HepG2 (cell line): ENCODE results near the gene CDT1. TPM values are rescaled to one million over a fixed set of nuclear protein-coding genes. Genes with fewer than 3 reads are reported as not detected.

Experiments used
- AKAP8 ChIP-seq: sonication (generic); formaldehyde crosslinking; IDR thresholded peaks from 2 replicates; pipeline ENCODE4 v1.5.1; 2020; ENCODE audit warnings: mild to moderate bottlenecking, missing genetic modification reagents
- ARID4A ChIP-seq: sonication (generic); formaldehyde crosslinking; IDR thresholded peaks from 2 replicates; pipeline ENCODE4 v1.5.0; 2020; ENCODE audit warnings: mild to moderate bottlenecking, missing genetic modification reagents, borderline replicate concordance
- ASH2L ChIP-seq: fragments of 300-600, 200-600 bp; sonication (generic); IDR thresholded peaks from 2 replicates; pipeline ENCODE4 v1.7.0; 2017; ENCODE audit warnings: low read depth, mild to moderate bottlenecking, moderate library complexity, mixed read lengths, low read length; ENCODE audit not compliant: insufficient read length
- FOXC1 ChIP-seq: sonication (generic); formaldehyde crosslinking; IDR thresholded peaks from 2 replicates; pipeline ENCODE4 v1.8.0; 2022; ENCODE audit warnings: mild to moderate bottlenecking, missing genetic modification reagents, borderline replicate concordance
- GABPB1 ChIP-seq: IDR thresholded peaks from 2 replicates; pipeline ENCODE4 v1.6.1; 2016; ENCODE audit warnings: mild to moderate bottlenecking, missing genetic modification reagents, moderate library complexity, missing compliant biosample characterization
- HNRNPL ChIP-seq: fragments of 200-400 bp; formaldehyde crosslinking; IDR thresholded peaks from 2 replicates; pipeline ENCODE4 v1.6.1; 2017; ENCODE audit warnings: mild to moderate bottlenecking, low read depth, low read length
- MAFG ChIP-seq: sonication (generic); formaldehyde crosslinking; IDR thresholded peaks from 2 replicates; pipeline ENCODE4 v1.5.1; 2020; ENCODE audit warnings: mild to moderate bottlenecking, missing genetic modification reagents
- MBD4 ChIP-seq: IDR thresholded peaks from 2 replicates; pipeline ENCODE4 v1.6.1; 2012; ENCODE audit warnings: low read length, inconsistent platforms, borderline replicate concordance
- NFE2L1 ChIP-seq: sonication (generic); formaldehyde crosslinking; IDR thresholded peaks from 2 replicates; pipeline ENCODE4 v1.4.0; 2020; ENCODE audit warnings: missing genetic modification reagents, mild to moderate bottlenecking, borderline replicate concordance
- SOX6 ChIP-seq, 2 experiments: fragments of 450-650 bp in 1 of 2; sonication (generic) in 1 of 2; formaldehyde crosslinking in 1 of 2; IDR thresholded peaks; 2 replicates each; pipeline versions ENCODE4 v1.4.0 to v1.6.1; 2017 to 2020; ENCODE audit warnings: antibody characterized with exemption in 1 of 2, mild to moderate bottlenecking in 1 of 2, missing genetic modification reagents in 1 of 2
- ZBTB7A ChIP-seq: sonication (generic); formaldehyde crosslinking; IDR thresholded peaks from 2 replicates; pipeline ENCODE4 v1.8.0; 2022; ENCODE audit warnings: mild to moderate bottlenecking, missing genetic modification reagents
- ZFY ChIP-seq: sonication (generic); formaldehyde crosslinking; IDR thresholded peaks from 2 replicates; pipeline ENCODE4 v1.4.0; 2020; ENCODE audit warnings: missing genetic modification reagents
- ZNF230 ChIP-seq: sonication (generic); formaldehyde crosslinking; IDR thresholded peaks from 2 replicates; pipeline ENCODE4 v1.4.0; 2020; ENCODE audit warnings: mild to moderate bottlenecking, missing genetic modification reagents
- ZNF235 ChIP-seq: sonication (generic); formaldehyde crosslinking; IDR thresholded peaks from 2 replicates; pipeline ENCODE4 v1.8.1; 2023; ENCODE audit warnings: mild to moderate bottlenecking, missing genetic modification reagents, borderline replicate concordance
- ZNF354B ChIP-seq: sonication (generic); formaldehyde crosslinking; IDR thresholded peaks from 2 replicates; pipeline ENCODE4 v1.8.0; 2022; ENCODE audit warnings: mild to moderate bottlenecking, missing genetic modification reagents
- polyA plus RNA-seq, 8 experiments: library from polyadenylated mRNA; depleted of rRNA in 3 of 8; stranded (reverse) in 7 of 8; unstranded in 1 of 8; fragments of >200 nt; fragmentation: Illumina TruSeq in 4 of 8; extraction: Trizol in 4 of 8; gene quantifications; 2 replicates each; pipeline versions ENCODE4 v1.2.1 to v1.2.3, GENCODE V29; 2011 to 2016; ENCODE audit warnings: low read depth in 4 of 8, missing spikeins in 1 of 8, mixed read lengths in 1 of 8; ENCODE audit not compliant: insufficient read depth in 1 of 8
- total RNA-seq, 5 experiments: library from RNA; depleted of rRNA; stranded (reverse); fragments of >200 nt; fragmentation: Illumina TruSeq; extraction: Trizol; gene quantifications; 2 replicates each; pipeline ENCODE4 v1.2.3, GENCODE V29; 2016; ENCODE audit warnings: low read depth in 1 of 5
- TF ChIP-seq, protein P1 (sequence below): sonication (generic); formaldehyde crosslinking; IDR thresholded peaks from 2 replicates; pipeline ENCODE4 v1.5.0; 2020; ENCODE audit warnings: mild to moderate bottlenecking, missing genetic modification reagents, borderline replicate concordance

The CDT1 gene
- total and polyA plus RNA-seq, 2 of the 13 experiments (the other 11 are each of a cell fraction or from before 2014, with no cell fraction given) = 23.1 to 23.8 TPM

GRCh38 chr16:88807142-88807625 lies 3.6 kb downstream of the CDT1 start (continued):
- TF ChIP-seq, protein P1, sequence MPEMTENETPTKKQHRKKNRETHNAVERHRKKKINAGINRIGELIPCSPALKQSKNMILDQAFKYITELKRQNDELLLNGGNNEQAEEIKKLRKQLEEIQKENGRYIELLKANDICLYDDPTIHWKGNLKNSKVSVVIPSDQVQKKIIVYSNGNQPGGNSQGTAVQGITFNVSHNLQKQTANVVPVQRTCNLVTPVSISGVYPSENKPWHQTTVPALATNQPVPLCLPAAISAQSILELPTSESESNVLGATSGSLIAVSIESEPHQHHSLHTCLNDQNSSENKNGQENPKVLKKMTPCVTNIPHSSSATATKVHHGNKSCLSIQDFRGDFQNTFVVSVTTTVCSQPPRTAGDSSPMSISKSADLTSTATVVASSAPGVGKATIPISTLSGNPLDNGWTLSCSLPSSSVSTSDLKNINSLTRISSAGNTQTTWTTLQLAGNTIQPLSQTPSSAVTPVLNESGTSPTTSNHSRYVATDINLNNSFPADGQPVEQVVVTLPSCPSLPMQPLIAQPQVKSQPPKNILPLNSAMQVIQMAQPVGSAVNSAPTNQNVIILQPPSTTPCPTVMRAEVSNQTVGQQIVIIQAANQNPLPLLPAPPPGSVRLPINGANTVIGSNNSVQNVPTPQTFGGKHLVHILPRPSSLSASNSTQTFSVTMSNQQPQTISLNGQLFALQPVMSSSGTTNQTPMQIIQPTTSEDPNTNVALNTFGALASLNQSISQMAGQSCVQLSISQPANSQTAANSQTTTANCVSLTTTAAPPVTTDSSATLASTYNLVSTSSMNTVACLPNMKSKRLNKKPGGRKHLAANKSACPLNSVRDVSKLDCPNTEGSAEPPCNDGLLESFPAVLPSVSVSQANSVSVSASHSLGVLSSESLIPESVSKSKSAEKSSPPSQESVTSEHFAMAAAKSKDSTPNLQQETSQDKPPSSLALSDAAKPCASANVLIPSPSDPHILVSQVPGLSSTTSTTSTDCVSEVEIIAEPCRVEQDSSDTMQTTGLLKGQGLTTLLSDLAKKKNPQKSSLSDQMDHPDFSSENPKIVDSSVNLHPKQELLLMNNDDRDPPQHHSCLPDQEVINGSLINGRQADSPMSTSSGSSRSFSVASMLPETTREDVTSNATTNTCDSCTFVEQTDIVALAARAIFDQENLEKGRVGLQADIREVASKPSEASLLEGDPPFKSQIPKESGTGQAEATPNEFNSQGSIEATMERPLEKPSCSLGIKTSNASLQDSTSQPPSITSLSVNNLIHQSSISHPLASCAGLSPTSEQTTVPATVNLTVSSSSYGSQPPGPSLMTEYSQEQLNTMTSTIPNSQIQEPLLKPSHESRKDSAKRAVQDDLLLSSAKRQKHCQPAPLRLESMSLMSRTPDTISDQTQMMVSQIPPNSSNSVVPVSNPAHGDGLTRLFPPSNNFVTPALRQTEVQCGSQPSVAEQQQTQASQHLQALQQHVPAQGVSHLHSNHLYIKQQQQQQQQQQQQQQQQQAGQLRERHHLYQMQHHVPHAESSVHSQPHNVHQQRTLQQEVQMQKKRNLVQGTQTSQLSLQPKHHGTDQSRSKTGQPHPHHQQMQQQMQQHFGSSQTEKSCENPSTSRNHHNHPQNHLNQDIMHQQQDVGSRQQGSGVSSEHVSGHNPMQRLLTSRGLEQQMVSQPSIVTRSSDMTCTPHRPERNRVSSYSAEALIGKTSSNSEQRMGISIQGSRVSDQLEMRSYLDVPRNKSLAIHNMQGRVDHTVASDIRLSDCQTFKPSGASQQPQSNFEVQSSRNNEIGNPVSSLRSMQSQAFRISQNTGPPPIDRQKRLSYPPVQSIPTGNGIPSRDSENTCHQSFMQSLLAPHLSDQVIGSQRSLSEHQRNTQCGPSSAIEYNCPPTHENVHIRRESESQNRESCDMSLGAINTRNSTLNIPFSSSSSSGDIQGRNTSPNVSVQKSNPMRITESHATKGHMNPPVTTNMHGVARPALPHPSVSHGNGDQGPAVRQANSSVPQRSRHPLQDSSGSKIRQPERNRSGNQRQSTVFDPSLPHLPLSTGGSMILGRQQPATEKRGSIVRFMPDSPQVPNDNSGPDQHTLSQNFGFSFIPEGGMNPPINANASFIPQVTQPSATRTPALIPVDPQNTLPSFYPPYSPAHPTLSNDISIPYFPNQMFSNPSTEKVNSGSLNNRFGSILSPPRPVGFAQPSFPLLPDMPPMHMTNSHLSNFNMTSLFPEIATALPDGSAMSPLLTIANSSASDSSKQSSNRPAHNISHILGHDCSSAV (CRISPR knock-in tag) = no peak
- no peak for TF ChIP-seq FOXC1 (CRISPR knock-in tag)
- no peak for TF ChIP-seq SOX6 (IDR thresholded peaks at IDR 0.05)
- 0 out of 2 replicates have a peak, but pooled peaks have one; percentile 27 for TF ChIP-seq SOX6 (CRISPR knock-in tag; IDR thresholded peaks at IDR 0.05)
- no peak for TF ChIP-seq ASH2L
- TF ChIP-seq NFE2L1 (CRISPR knock-in tag) = no peak
- TF ChIP-seq AKAP8 = peak; percentile 77; the same call in 1 of the 2 replicates
- TF ChIP-seq ZBTB7A (CRISPR knock-in tag) = peak; percentile 35; the same call in 1 of the 2 replicates
- 0 out of 2 replicates have a peak, but pooled peaks have one; percentile 48 for TF ChIP-seq ZNF354B (CRISPR knock-in tag)
- no peak for TF ChIP-seq MBD4
- TF ChIP-seq MAFG (CRISPR knock-in tag) = no peak
- TF ChIP-seq ARID4A = peak; percentile 34; the same call in 1 of the 2 replicates
- TF ChIP-seq HNRNPL = 0 out of 2 replicates have a peak, but pooled peaks have one; percentile 38
- no peak for TF ChIP-seq ZNF230
- TF ChIP-seq ZFY = no peak
- no peak for TF ChIP-seq ZNF235 (CRISPR knock-in tag)
- peak; percentile 16; the same call in 1 of the 2 replicates for TF ChIP-seq GABPB1
